ENCODE measurements around the gene ETV5. TPM values are rescaled to one million over a fixed set of nuclear protein-coding genes. Genes with fewer than 3 reads are reported as not detected.

Gene ETV5
- total RNA-seq, 1 experiment from 2014 or later = 92.9 TPM

- Histone ChIP-seq H3K36me3 (ENCODE audit: insufficient read depth, low read length, poor library complexity, severe bottlenecking) (peaks cover 6% of the 10 kb centered on the region), H3K4me1 (ENCODE audit: insufficient read depth, low read length, poor library complexity, severe bottlenecking) (peaks cover 74% of the 10 kb centered on the region), H3K27me3 (replicated peaks; ENCODE audit: insufficient read depth, low read depth, low read length, poor library complexity) (no peaks in the 10 kb centered on the region), H3K27ac (ENCODE audit: low read depth, low read length, poor library complexity, severe bottlenecking) (peak overlapping the region; percentile 67), H3K9me3 (ENCODE audit: low read depth, low read length, poor library complexity, severe bottlenecking) (no peaks in the 10 kb centered on the region), H3K4me3 (ENCODE audit: low read depth, low read length, poor library complexity, severe bottlenecking) (peak overlapping the region; percentile 38)
- ChIA-PET POLR2A (ENCODE audit: low non-redundant PET) (interaction anchor here (0.7 kb wide), 1 partner anchor 77 kb away, joined by 5 read pairs; no protein-coding TSS in a partner anchor), CTCF (interaction anchor here (0.6 to 1.1 kb wide), 3 partner anchors 95 to 441 kb away, joined by 3 to 5 read pairs (median 3); no protein-coding TSS in a partner anchor)
- TF ChIP-seq CTCF (conservative IDR thresholded peaks at IDR 0.05; ENCODE audit: low read depth, low read length) (no peak), EZH2 (IDR thresholded peaks at IDR 0.05; ENCODE audit: borderline replicate concordance, low read depth, low read length, poor library complexity, severe bottlenecking) (no peak)
- intact Hi-C loops (cut with micrococcal nuclease; ENCODE audit: unreplicated experiment) = loop anchor here (2.0 kb wide), 1 partner anchor 78 kb away; no protein-coding TSS in a partner anchor
- BruUV-seq (replicated peaks) = no TSS peak
- DNase-seq (ENCODE audit: low spot score) = no peak
Measured at GRCh38 chr3:186098740-186099139, 10.1 kb downstream of the ETV5 start.

- ChIA-PET POLR2A (ENCODE audit: low non-redundant PET) (interaction anchor here (0.6 to 0.7 kb wide), 3 partner anchors 8 to 1042 kb away, joined by 4 read pairs; no protein-coding TSS in a partner anchor), CTCF (interaction anchor here (0.5 to 1.8 kb wide), 2 partner anchors 154 to 573 kb away, joined by 6 to 9 read pairs; no protein-coding TSS in a partner anchor)
- intact Hi-C loops (cut with micrococcal nuclease; ENCODE audit: unreplicated experiment) = loop anchor here (1.0 to 2.0 kb wide), 2 partner anchors 11 to 77 kb away; partner anchors contain the start of gene ETV5
- peak overlapping the region; percentile 67 for H3K27ac ChIP-seq (ENCODE audit: low read depth, low read length, poor library complexity, severe bottlenecking)
- peak overlapping the region; percentile 38 for H3K4me3 ChIP-seq (ENCODE audit: low read depth, low read length, poor library complexity, severe bottlenecking)
- TF ChIP-seq EZH2 (IDR thresholded peaks at IDR 0.05; ENCODE audit: borderline replicate concordance, low read depth, low read length, poor library complexity, severe bottlenecking) (no peak), CTCF (conservative IDR thresholded peaks at IDR 0.05; ENCODE audit: low read depth, low read length) (no peak)
- peak; percentile 99 for DNase-seq (ENCODE audit: low spot score)
- H3K27me3 ChIP-seq (replicated peaks; ENCODE audit: insufficient read depth, low read depth, low read length, poor library complexity) = no peaks in the 10 kb centered on the region
- BruUV-seq (replicated peaks) = no TSS peak
- peaks cover 65% of the 10 kb centered on the region for H3K4me1 ChIP-seq (ENCODE audit: insufficient read depth, low read length, poor library complexity, severe bottlenecking)
- H3K36me3 ChIP-seq (ENCODE audit: insufficient read depth, low read length, poor library complexity, severe bottlenecking) = peaks cover 4% of the 10 kb centered on the region
- no peaks in the 10 kb centered on the region for H3K9me3 ChIP-seq (ENCODE audit: low read depth, low read length, poor library complexity, severe bottlenecking)
Measured at GRCh38 chr3:186097663-186098451, 11.0 kb downstream of the ETV5 start.

GRCh38 chr3:186097317-186097662 is 11.6 kb downstream of the ETV5 start:
- DNase-seq (ENCODE audit: low spot score) = no peak
- Histone ChIP-seq H3K27me3 (replicated peaks; ENCODE audit: insufficient read depth, low read depth, low read length, poor library complexity) (no peaks in the 10 kb centered on the region), H3K36me3 (ENCODE audit: insufficient read depth, low read length, poor library complexity, severe bottlenecking) (peaks cover 4% of the 10 kb centered on the region), H3K27ac (ENCODE audit: low read depth, low read length, poor library complexity, severe bottlenecking) (no peak overlapping the region), H3K4me3 (ENCODE audit: low read depth, low read length, poor library complexity, severe bottlenecking) (peak overlapping the region; percentile 3), H3K9me3 (ENCODE audit: low read depth, low read length, poor library complexity, severe bottlenecking) (no peaks in the 10 kb centered on the region), H3K4me1 (ENCODE audit: insufficient read depth, low read length, poor library complexity, severe bottlenecking) (peaks cover 62% of the 10 kb centered on the region)
- no TSS peak for BruUV-seq (replicated peaks)
- POLR2A ChIA-PET (ENCODE audit: low non-redundant PET) = interaction anchor here (0.7 kb wide), 1 partner anchor 8 kb away, joined by 4 read pairs; no protein-coding TSS in a partner anchor
- intact Hi-C loops (cut with micrococcal nuclease; ENCODE audit: unreplicated experiment) = loop anchor here (1.0 kb wide), 1 partner anchor 12 kb away; the partner anchor contains the start of gene ETV5
- CTCF ChIA-PET = interaction anchor here (1.8 kb wide), 1 partner anchor 154 kb away, joined by 6 read pairs; no protein-coding TSS in a partner anchor
- no peak for TF ChIP-seq EZH2 (IDR thresholded peaks at IDR 0.05; ENCODE audit: borderline replicate concordance, low read depth, low read length, poor library complexity, severe bottlenecking)
- TF ChIP-seq CTCF (conservative IDR thresholded peaks at IDR 0.05; ENCODE audit: low read depth, low read length) = no peak

Data from A673 (cell line).